ENCODE measurements around the gene COL23A1. TPM values are rescaled to one million over a fixed set of nuclear protein-coding genes. Genes with fewer than 3 reads are reported as not detected.

Gene COL23A1
- total RNA-seq, 4 donors from 2014 or later = 0.93 to 4.6 (median 2.4) TPM

DNA sequence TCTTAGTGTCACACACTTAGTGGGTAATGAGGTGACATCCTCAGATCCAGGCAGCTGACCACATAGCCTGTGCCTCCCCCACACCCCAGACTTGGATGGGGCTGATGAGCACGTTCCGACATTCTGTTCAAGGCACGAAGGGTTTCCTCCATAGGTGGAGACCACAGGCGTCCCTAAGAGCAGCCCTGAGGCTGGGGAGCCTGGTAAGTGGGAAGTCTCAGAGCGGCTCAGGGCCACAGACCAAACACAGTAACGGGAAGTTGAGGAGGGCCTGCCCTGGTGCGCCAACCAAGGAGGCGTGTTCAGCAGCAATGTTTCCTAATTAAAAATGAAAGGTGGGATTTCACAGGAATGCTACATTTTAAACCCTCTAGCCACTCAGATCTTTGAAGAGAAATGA, 255.3 kb downstream of the COL23A1 start:
- Histone ChIP-seq H3K27me3 (peaks cover 4% of the 10 kb centered on the region), H3K4me3 (no peak overlapping the region), H3K9me3 (no peaks in the 10 kb centered on the region), H3K27ac (no peak overlapping the region), H3K4me1 (peaks cover 0 to 28% (median 18%) of the 10 kb centered on the region in 3 donors), H3K36me3 (no peaks in the 10 kb centered on the region)
- WGBS, 2 donors (ENCODE audit: low coverage in 1 of 2) = 80 to 89% methylated on average over 1 to 5 of the region's 8 CpGs
- ATAC-seq = no peak
- no peak for TF ChIP-seq EP300 (IDR thresholded peaks at IDR 0.05)
- TF ChIP-seq POLR2A (IDR thresholded peaks at IDR 0.05) = no peak
- TF ChIP-seq, protein P1, sequence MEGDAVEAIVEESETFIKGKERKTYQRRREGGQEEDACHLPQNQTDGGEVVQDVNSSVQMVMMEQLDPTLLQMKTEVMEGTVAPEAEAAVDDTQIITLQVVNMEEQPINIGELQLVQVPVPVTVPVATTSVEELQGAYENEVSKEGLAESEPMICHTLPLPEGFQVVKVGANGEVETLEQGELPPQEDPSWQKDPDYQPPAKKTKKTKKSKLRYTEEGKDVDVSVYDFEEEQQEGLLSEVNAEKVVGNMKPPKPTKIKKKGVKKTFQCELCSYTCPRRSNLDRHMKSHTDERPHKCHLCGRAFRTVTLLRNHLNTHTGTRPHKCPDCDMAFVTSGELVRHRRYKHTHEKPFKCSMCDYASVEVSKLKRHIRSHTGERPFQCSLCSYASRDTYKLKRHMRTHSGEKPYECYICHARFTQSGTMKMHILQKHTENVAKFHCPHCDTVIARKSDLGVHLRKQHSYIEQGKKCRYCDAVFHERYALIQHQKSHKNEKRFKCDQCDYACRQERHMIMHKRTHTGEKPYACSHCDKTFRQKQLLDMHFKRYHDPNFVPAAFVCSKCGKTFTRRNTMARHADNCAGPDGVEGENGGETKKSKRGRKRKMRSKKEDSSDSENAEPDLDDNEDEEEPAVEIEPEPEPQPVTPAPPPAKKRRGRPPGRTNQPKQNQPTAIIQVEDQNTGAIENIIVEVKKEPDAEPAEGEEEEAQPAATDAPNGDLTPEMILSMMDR (IDR thresholded peaks at IDR 0.05) = no peak
- TF ChIP-seq POLR2AphosphoS5 (IDR thresholded peaks at IDR 0.05) = no peak

DNA sequence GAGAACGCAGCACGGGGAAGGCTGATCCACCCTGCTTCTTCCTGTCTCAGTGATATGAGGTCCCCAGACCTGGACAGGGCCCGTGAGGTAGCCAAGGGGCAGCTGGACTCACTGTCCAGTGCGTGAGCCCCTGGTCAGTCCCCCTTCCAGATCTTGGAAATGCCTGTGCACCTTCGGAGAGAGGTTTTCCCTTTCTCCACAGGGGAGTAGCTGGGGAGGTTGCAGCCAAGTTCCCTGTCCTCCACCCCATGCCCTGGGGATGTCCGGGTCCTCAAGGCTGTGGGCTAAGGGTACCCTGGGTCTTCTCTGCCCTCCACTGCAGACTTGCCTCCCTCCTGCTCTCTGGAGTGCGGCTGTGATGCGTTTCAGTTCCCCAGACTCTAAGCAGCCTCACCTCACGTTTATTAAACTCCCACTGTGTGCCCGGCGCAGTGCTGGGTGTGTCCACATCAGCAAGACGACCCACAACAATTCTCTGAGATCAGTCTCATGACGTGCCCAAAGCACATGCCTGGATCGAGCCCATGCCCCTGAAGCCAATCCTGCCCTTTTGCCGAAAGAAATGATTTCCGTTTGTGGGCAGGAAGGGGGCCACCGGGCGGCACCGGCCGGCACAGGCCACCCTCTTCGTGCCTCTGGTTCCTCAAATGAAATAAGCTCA, 256.2 kb downstream of the COL23A1 start:
- no peaks in the 10 kb centered on the region for H3K27me3 ChIP-seq
- H3K27ac ChIP-seq = no peak overlapping the region
- peaks cover 0 to 29% (median 18%) of the 10 kb centered on the region in 3 donors for H3K4me1 ChIP-seq
- H3K9me3 ChIP-seq = no peaks in the 10 kb centered on the region
- no peak for ATAC-seq
- H3K36me3 ChIP-seq = no peaks in the 10 kb centered on the region
- TF ChIP-seq EP300 (IDR thresholded peaks at IDR 0.05) (no peak), POLR2AphosphoS5 (IDR thresholded peaks at IDR 0.05) (no peak), POLR2A (IDR thresholded peaks at IDR 0.05) (no peak)
- TF ChIP-seq, protein P1 (IDR thresholded peaks at IDR 0.05) = no peak
- H3K4me3 ChIP-seq = no peak overlapping the region
- 80 to 83% methylated on average over 7 to 12 of the region's 21 CpGs for WGBS, 2 donors (ENCODE audit: low coverage in 1 of 2)

DNA sequence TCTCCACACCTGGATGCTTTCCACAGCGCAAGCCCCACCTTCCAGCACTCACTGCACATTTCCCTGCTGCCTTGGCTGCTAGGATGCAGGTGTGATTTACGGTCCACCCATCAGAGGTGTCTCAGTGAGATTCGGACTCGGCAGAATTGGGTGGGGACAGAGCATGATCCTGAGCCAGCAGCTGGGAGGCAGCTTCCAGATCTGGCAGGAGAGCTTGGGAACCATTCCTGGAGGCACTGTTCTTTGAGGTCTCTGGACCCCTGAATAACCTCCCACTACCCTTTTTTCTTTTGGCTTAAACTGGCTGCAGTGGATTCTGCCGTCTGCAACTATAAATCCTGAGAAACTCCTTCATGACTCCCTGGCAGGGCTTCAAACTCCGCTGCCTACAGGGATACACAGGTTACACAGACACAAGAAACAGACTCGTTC, 258.0 kb downstream of the COL23A1 start:
- peak overlapping the region in 3 of 4 donors; percentile 45 to 74 (median 67) for H3K27ac ChIP-seq
- ATAC-seq = no peak
- H3K27me3 ChIP-seq = no peaks in the 10 kb centered on the region
- no peaks in the 10 kb centered on the region for H3K36me3 ChIP-seq
- no peak overlapping the region for H3K4me3 ChIP-seq
- WGBS, 2 donors (ENCODE audit: low coverage in 1 of 2) = 40 to 55% methylated on average over 2 to 6 of the region's 7 CpGs
- H3K9me3 ChIP-seq = no peaks in the 10 kb centered on the region
- TF ChIP-seq POLR2A (IDR thresholded peaks at IDR 0.05) = no peak
- H3K4me1 ChIP-seq = peaks cover 0 to 31% (median 18%) of the 10 kb centered on the region in 3 donors

DNA sequence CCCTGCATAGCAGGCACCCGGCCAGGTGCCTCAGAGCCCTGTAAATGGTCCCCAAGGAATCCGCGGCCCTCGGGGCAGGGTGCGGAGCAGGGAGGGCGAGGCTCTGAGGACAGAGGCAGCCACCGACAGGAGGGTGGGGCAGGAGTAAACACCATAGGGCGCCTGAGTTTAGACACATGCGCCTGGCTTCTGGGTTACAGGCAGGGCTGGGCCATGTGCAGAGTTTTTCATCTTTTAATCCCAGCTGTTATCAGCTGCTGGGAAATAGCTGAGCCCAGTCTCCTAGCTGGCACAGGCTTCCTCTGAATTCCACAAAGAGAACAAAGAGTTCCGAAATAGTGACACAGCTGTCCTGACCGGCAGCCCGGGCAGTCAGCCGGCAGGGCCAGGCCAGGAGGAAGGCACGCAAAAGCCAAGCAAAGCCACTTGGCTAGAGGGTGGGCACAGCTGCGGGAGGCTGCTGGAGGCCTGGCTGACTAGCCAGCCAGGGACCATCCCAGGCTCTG, 258.6 kb downstream of the COL23A1 start:
- 17 to 67% methylated on average over 2 to 3 of the region's 15 CpGs for WGBS, 2 donors (ENCODE audit: low coverage in 1 of 2)
- Histone ChIP-seq H3K4me3 (no peak overlapping the region), H3K27me3 (no peaks in the 10 kb centered on the region), H3K9me3 (no peaks in the 10 kb centered on the region), H3K36me3 (no peaks in the 10 kb centered on the region), H3K27ac (peak overlapping the region in 3 of 4 donors; percentile 45 to 74 (median 67)), H3K4me1 (peaks cover 0 to 38% (median 18%) of the 10 kb centered on the region in 3 donors)
- ATAC-seq = peak; percentile 86
- TF ChIP-seq POLR2AphosphoS5 (IDR thresholded peaks at IDR 0.05) (peak; percentile 89), POLR2A (IDR thresholded peaks at IDR 0.05) (no peak)

DNA sequence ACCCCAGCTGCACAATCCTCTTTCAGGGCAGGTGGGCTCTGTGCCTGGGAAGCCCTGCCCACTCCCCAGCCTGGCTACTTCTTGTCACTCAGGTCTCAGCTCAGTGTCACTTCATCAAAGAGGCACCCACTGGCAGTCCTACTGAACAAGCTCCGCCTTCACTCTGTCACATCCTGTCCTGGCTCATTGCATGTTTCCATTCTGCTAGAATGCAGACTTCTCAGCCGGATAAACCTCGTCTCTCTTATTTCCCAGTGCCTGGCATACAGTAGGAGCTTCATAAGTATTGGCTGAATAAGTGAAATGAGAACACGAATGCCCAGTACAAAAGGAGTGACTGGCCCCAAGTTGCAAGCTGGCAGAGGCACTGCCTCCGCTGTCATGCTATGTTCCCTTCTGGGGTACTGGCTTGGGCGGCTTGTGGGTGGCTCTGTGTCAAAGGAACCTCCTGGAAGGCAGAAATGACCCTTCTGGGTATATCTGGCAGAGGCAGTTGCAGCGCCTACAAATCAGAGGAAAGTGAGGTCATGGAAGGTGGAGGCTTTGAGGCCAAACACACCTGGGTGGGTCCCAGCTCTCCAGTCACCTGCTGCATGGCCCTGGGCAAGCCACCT, 259.3 kb downstream of the COL23A1 start:
- H3K27ac ChIP-seq = peak overlapping the region in 2 of 4 donors; percentile 67 to 74
- no peaks in the 10 kb centered on the region for H3K36me3 ChIP-seq
- H3K4me1 ChIP-seq = peaks cover 0 to 44% (median 18%) of the 10 kb centered on the region in 3 donors
- H3K4me3 ChIP-seq = no peak overlapping the region
- no peak for ATAC-seq
- TF ChIP-seq, protein P1 (IDR thresholded peaks at IDR 0.05) = no peak
- TF ChIP-seq POLR2AphosphoS5 (IDR thresholded peaks at IDR 0.05) (no peak), POLR2A (IDR thresholded peaks at IDR 0.05) (no peak)
- H3K27me3 ChIP-seq = no peaks in the 10 kb centered on the region
- 100% methylated on average over 1 of the region's 7 CpGs; no CpG with 5 or more reads in 1 of the 2 donors for WGBS, 2 donors (ENCODE audit: low coverage in 1 of 2)
- no peaks in the 10 kb centered on the region for H3K9me3 ChIP-seq

All from gastroesophageal sphincter (tissue), 4 donors.